ENCODE data around the gene ACTR6. TPM values are rescaled to one million over a fixed set of nuclear protein-coding genes. Genes with fewer than 3 reads are reported as not detected.
"Not testable (repeated sequence)": the region's sequence is repeated elsewhere in the genome, so short reads cannot be mapped to it uniquely, and the experiment has no call there.

Gene ACTR6
- total RNA-seq, 2 experiments from 2014 or later, result 29.5 to 34.8 TPM

- H3K9me3 Mint-ChIP-seq (ENCODE audit: insufficient read depth), result no peaks in the 10 kb centered on the region
- CTCF ChIA-PET, result interaction anchor here (4.6 kb wide), 1 partner anchor 11 kb away, joined by 44 read pairs; no protein-coding TSS in a partner anchor
- no peaks in the 10 kb centered on the region for H3K27me3 Mint-ChIP-seq (ENCODE audit: low read depth)
- POLR2A ChIA-PET, result interaction anchor here (2.5 kb wide), 1 partner anchor 35 kb away, joined by 11 read pairs; the partner anchor contains the start of gene ACTR6
- ATAC-seq (no peak), DNase-seq (no peak)
- H3K4me3 Mint-ChIP-seq, result no peak overlapping the region
- H3K4me1 Mint-ChIP-seq (ENCODE audit: low read depth), result peaks cover 15% of the 10 kb centered on the region
- H3K27ac Mint-ChIP-seq, result no peak overlapping the region
- peaks cover 4% of the 10 kb centered on the region for H3K36me3 Mint-ChIP-seq (ENCODE audit: low read depth)
These were observed 35.3 kb upstream of the ACTR6 start for GRCh38 chr12:100165356-100165755.

- Mint-ChIP-seq H3K9me3 (ENCODE audit: insufficient read depth) (no peaks in the 10 kb centered on the region), H3K36me3 (ENCODE audit: low read depth) (peaks cover 5% of the 10 kb centered on the region), H3K27ac (no peak overlapping the region), H3K4me3 (no peak overlapping the region), H3K4me1 (ENCODE audit: low read depth) (peaks cover 15% of the 10 kb centered on the region), H3K27me3 (ENCODE audit: low read depth) (no peaks in the 10 kb centered on the region)
- CTCF ChIA-PET, result interaction anchor here (4.6 kb wide), 1 partner anchor 12 kb away, joined by 44 read pairs; no protein-coding TSS in a partner anchor
- POLR2A ChIA-PET, result interaction anchor here (0.7 kb wide), 1 partner anchor 86 kb away, joined by 3 read pairs; no protein-coding TSS in a partner anchor
- DNase-seq, result no peak
- no peak for ATAC-seq
These were observed 34.4 kb upstream of the ACTR6 start for GRCh38 chr12:100166232-100166631.

DNA sequence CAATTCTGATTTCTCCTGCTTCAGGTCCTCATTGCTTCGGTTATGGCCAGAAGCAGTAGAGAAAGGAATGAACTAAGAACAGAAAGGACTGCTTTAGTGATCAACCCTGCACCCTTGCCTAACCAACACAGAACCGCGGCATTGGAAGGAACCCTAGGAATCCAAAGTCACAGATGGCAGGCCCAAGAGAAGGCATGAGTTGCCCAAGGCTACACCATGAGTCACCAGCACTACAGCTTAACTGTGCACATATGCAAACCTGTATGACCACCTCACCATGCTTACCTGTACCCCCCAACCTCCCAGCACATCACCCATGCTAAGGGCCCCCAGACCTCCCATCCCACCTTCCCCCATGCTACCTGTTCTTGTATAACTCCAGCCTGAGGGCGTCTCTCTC lies 32.1 kb upstream of the ACTR6 start:
- Mint-ChIP-seq H3K27ac (no peak overlapping the region), H3K9me3 (ENCODE audit: insufficient read depth) (no peaks in the 10 kb centered on the region), H3K27me3 (ENCODE audit: low read depth) (no peaks in the 10 kb centered on the region), H3K36me3 (ENCODE audit: low read depth) (peaks cover 9% of the 10 kb centered on the region), H3K4me3 (no peak overlapping the region), H3K4me1 (ENCODE audit: low read depth) (peaks cover 9% of the 10 kb centered on the region)
- POLR2A ChIA-PET, result no interaction called here
- CTCF ChIA-PET, result interaction anchor here (2.3 kb wide), 1 partner anchor 14 kb away, joined by 9 read pairs; no protein-coding TSS in a partner anchor
- no peak for ATAC-seq
- no peak for DNase-seq

GRCh38 chr12:100169345-100169744 lies 31.3 kb upstream of the ACTR6 start:
- Mint-ChIP-seq H3K27ac (no peak overlapping the region), H3K4me3 (no peak overlapping the region), H3K9me3 (ENCODE audit: insufficient read depth) (no peaks in the 10 kb centered on the region), H3K4me1 (ENCODE audit: low read depth) (peaks cover 1% of the 10 kb centered on the region), H3K36me3 (ENCODE audit: low read depth) (peaks cover 11% of the 10 kb centered on the region), H3K27me3 (ENCODE audit: low read depth) (no peaks in the 10 kb centered on the region)
- ChIA-PET CTCF (interaction anchor here (2.3 kb wide), 1 partner anchor 15 kb away, joined by 9 read pairs; no protein-coding TSS in a partner anchor), POLR2A (no interaction called here)
- ATAC-seq, result no peak
- DNase-seq, result no peak

DNA sequence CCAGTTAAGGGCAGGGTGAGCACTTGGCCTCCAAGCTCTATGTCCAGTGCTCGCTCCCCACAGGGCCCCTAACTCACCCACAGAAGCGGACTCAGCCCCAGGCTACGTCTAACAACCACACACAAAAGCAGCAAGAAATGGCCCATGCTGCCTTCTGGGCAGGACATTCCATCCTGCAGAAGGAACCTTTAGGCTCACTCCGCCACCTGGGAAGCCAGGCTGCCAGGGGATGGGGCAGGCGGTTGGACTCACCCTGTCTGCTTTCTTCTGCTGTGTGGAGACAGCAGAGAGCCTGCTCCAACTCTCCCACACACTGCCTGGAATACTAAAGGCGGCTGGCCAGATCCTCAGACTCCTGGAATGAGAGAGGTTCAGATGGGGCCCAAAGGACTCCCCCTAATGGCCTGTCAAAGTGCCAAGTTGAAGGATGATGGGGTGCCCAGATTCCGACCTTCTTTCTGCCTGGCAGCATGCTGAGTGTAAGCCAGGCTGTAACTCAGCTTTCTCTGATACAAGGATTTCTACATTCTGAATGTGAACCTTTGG lies 30.2 kb upstream of the ACTR6 start:
- H3K27ac Mint-ChIP-seq, result no peak overlapping the region
- CTCF ChIA-PET, result interaction anchor here (2.3 kb wide), 1 partner anchor 16 kb away, joined by 9 read pairs; no protein-coding TSS in a partner anchor
- no peak overlapping the region for H3K4me3 Mint-ChIP-seq

DNA sequence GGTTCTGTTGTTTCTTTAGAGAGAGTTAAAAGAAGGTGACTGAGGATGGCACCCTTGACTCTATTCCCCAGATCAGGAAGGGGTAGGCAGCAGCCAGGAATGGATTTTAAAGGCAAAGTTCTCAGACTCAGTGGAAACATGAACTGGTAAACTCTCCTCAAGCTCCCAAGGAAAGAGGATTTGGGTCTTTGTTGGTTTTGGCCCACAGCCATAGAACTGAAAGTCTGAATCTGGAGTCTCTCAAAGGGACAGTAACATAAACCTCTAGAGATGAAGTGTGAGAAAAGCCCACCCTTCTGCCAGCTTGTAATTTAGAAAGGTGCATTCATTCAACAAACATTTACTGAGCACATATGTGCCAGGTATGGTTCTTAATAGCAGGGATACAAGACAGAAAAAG lies 29.4 kb upstream of the ACTR6 start:
- H3K4me3 Mint-ChIP-seq, result no peak overlapping the region
- H3K36me3 Mint-ChIP-seq (ENCODE audit: low read depth), result peaks cover 17% of the 10 kb centered on the region
- ChIA-PET CTCF (no interaction called here), POLR2A (no interaction called here)
- ATAC-seq, result no peak
- H3K9me3 Mint-ChIP-seq (ENCODE audit: insufficient read depth), result no peaks in the 10 kb centered on the region
- no peaks in the 10 kb centered on the region for H3K4me1 Mint-ChIP-seq (ENCODE audit: low read depth)
- no peak overlapping the region for H3K27ac Mint-ChIP-seq
- H3K27me3 Mint-ChIP-seq (ENCODE audit: low read depth), result no peaks in the 10 kb centered on the region
- no peak for DNase-seq

More for the DNA sequence above, 30.2 kb upstream of the ACTR6 start:
- ATAC-seq, result no peak
- Mint-ChIP-seq H3K36me3 (ENCODE audit: low read depth) (peaks cover 17% of the 10 kb centered on the region), H3K9me3 (ENCODE audit: insufficient read depth) (no peaks in the 10 kb centered on the region), H3K4me1 (ENCODE audit: low read depth) (no peaks in the 10 kb centered on the region), H3K27me3 (ENCODE audit: low read depth) (no peaks in the 10 kb centered on the region)
- POLR2A ChIA-PET, result no interaction called here
- no peak for DNase-seq

DNA sequence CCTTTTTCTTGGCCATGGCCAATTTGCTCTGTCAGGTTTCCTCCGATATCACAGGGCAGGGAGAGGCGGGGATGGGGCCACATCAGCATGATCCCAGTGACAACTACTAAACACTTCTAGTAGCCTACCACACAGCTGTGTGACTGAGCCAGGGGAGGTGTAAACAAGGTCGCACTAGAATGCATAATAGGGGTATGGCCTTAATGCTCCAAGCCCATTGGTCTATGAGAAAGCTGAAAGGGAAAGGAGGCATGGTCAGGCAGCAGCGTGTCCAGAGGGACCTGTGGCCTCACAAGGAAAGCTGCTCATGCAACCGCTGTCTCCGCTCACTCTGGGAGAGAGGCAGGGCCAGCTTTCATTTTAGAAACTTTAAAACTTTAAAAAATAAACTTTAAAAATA lies 27.5 kb upstream of the ACTR6 start:
- no peaks in the 10 kb centered on the region for H3K9me3 Mint-ChIP-seq (ENCODE audit: insufficient read depth)
- CTCF ChIA-PET, result interaction anchor here (1.5 to 1.7 kb wide), 2 partner anchors 10 to 18 kb away, joined by 4 to 6 read pairs; no protein-coding TSS in a partner anchor
- H3K27me3 Mint-ChIP-seq (ENCODE audit: low read depth), result no peaks in the 10 kb centered on the region
- no peak overlapping the region for H3K27ac Mint-ChIP-seq
- no peak for DNase-seq
- peaks cover 26% of the 10 kb centered on the region for H3K36me3 Mint-ChIP-seq (ENCODE audit: low read depth)
- POLR2A ChIA-PET, result no interaction called here
- no peak for ATAC-seq
- H3K4me3 Mint-ChIP-seq, result no peak overlapping the region
- H3K4me1 Mint-ChIP-seq (ENCODE audit: low read depth), result no peaks in the 10 kb centered on the region

GRCh38 chr12:100174495-100174894 lies 26.1 kb upstream of the ACTR6 start:
- Mint-ChIP-seq H3K27me3 (ENCODE audit: low read depth) (no peaks in the 10 kb centered on the region), H3K4me1 (ENCODE audit: low read depth) (no peaks in the 10 kb centered on the region), H3K36me3 (ENCODE audit: low read depth) (peaks cover 31% of the 10 kb centered on the region), H3K27ac (no peak overlapping the region), H3K4me3 (no peak overlapping the region), H3K9me3 (ENCODE audit: insufficient read depth) (no peaks in the 10 kb centered on the region)
- ATAC-seq, result no peak
- DNase-seq, result no peak
- CTCF ChIA-PET, result interaction anchor here (1.5 to 1.7 kb wide), 2 partner anchors 8 to 19 kb away, joined by 4 to 6 read pairs; no protein-coding TSS in a partner anchor
- POLR2A ChIA-PET, result no interaction called here

- H3K27me3 Mint-ChIP-seq (ENCODE audit: low read depth); POLR2A ChIA-PET; H3K4me3 Mint-ChIP-seq; H3K9me3 Mint-ChIP-seq (ENCODE audit: insufficient read depth); H3K27ac Mint-ChIP-seq; ATAC-seq; CTCF ChIA-PET; DNase-seq; H3K4me1 Mint-ChIP-seq (ENCODE audit: low read depth): not testable (repeated sequence)
- H3K36me3 Mint-ChIP-seq (ENCODE audit: low read depth), result peaks cover 31% of the 10 kb centered on the region
These were observed 24.1 kb upstream of the ACTR6 start for GRCh38 chr12:100176493-100176892.

- no peak overlapping the region for H3K4me3 Mint-ChIP-seq
- no peak for DNase-seq
- no peak overlapping the region for H3K27ac Mint-ChIP-seq
- H3K36me3 Mint-ChIP-seq (ENCODE audit: low read depth), result peaks cover 26% of the 10 kb centered on the region
- no peak for ATAC-seq
- no peaks in the 10 kb centered on the region for H3K27me3 Mint-ChIP-seq (ENCODE audit: low read depth)
- POLR2A ChIA-PET, result no interaction called here
- no peaks in the 10 kb centered on the region for H3K9me3 Mint-ChIP-seq (ENCODE audit: insufficient read depth)
- peaks cover 8% of the 10 kb centered on the region for H3K4me1 Mint-ChIP-seq (ENCODE audit: low read depth)
- CTCF ChIA-PET, result no interaction called here
These were observed 21.4 kb upstream of the ACTR6 start for GRCh38 chr12:100179252-100179651.

DNA sequence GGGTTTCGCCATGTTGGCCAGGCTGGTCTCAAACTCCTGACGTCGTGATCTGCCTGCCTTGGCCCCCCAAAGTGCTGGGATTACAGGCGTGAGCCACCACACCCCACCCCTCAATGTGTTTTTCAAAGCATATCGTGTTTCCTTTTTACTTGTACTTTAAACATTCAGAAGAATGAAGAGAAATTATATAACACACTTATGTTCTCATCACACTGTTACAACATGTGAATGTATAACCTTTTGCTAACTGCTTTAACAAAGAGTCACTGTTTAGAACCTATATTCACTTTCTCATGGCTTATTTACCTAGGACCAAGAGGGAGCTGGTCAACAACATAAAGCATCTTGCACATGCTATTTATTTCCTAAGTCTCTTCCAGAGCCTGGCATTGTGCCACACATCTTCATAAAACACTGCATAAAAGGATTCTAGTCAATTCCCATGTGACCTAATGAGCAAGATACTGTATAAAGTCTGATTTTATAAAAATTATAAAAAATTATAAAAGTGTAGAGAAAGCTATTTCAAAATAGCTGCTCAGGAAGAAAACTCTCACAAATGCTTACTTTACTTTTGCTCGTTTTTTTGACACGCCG lies 16.0 kb upstream of the ACTR6 start:
- H3K27ac Mint-ChIP-seq, result no peak overlapping the region
- H3K9me3 Mint-ChIP-seq (ENCODE audit: insufficient read depth), result no peaks in the 10 kb centered on the region
- no peak overlapping the region for H3K4me3 Mint-ChIP-seq
- H3K27me3 Mint-ChIP-seq (ENCODE audit: low read depth), result no peaks in the 10 kb centered on the region
- peaks cover 17% of the 10 kb centered on the region for H3K4me1 Mint-ChIP-seq (ENCODE audit: low read depth)
- H3K36me3 Mint-ChIP-seq (ENCODE audit: low read depth), result peaks cover 19% of the 10 kb centered on the region
- ATAC-seq (no peak), DNase-seq (no peak)
- CTCF ChIA-PET, result no interaction called here
- POLR2A ChIA-PET, result interaction anchor here (1.4 kb wide), 1 partner anchor 16 kb away, joined by 6 read pairs; the partner anchor contains the start of gene ACTR6

DNA sequence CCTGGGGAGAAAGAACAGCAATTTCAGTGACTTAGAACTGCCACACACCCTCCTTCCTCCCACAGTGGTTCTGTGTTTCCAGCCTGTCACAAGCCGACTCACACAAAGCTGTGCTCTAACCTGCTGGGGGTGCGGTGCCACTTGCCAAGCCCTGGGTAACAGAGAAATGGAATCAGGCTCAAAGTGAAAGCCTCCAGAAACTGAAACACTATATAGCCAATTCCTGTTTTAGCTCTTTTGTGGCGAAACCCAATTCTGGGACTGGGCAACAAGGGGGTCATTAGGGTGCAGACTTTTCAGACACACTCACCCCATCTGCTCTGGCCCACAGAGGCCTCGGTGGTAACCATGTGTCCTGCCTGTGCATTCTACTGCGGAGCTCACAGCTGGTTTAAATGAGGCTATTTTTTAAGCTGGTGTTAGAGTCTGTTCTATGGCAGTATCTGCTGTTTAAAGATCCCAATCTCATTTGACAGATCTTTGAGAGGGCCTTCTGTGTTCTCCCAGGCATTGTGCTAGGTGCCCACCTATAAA lies 15.2 kb upstream of the ACTR6 start:
- H3K4me3 Mint-ChIP-seq, result no peak overlapping the region
- no peaks in the 10 kb centered on the region for H3K27me3 Mint-ChIP-seq (ENCODE audit: low read depth)
- ChIA-PET POLR2A (interaction anchor here (1.4 kb wide), 1 partner anchor 16 kb away, joined by 6 read pairs; the partner anchor contains the start of gene ACTR6), CTCF (interaction anchor here (2.5 kb wide), 1 partner anchor 30 kb away, joined by 9 read pairs; no protein-coding TSS in a partner anchor)
- no peak overlapping the region for H3K27ac Mint-ChIP-seq
- no peak for ATAC-seq
- no peaks in the 10 kb centered on the region for H3K9me3 Mint-ChIP-seq (ENCODE audit: insufficient read depth)
- DNase-seq, result no peak
- peaks cover 22% of the 10 kb centered on the region for H3K36me3 Mint-ChIP-seq (ENCODE audit: low read depth)
- peaks cover 16% of the 10 kb centered on the region for H3K4me1 Mint-ChIP-seq (ENCODE audit: low read depth)
